Right lobe of liver (tissue), 4 donors: ENCODE measurements around the gene RASL11A.

Experiments used
- CTCF ChIP-seq, 4 donors: fragments of 200-600 bp in 3 of 4; fragments of 450-650 bp in 1 of 4; IDR thresholded peaks; one replicate each; pipeline versions ENCODE4 v1.5.1 to v1.8.0; 2016 to 2022; ENCODE audit warnings: antibody characterized with exemption in 4 of 4, mild to moderate bottlenecking in 2 of 4
- POLR2A ChIP-seq: fragments of 450-650 bp; IDR thresholded peaks from one replicate; pipeline ENCODE4 v1.6.1; 2017; ENCODE audit warnings: antibody characterized with exemption, mild to moderate bottlenecking
- donor health status: DM: no; HTN: no; CAD: no.
- donor health status: DM: no; HTN: no; CAD: no.
- donor health status: DM: no; HTN: yes; CAD: no.

DNA sequence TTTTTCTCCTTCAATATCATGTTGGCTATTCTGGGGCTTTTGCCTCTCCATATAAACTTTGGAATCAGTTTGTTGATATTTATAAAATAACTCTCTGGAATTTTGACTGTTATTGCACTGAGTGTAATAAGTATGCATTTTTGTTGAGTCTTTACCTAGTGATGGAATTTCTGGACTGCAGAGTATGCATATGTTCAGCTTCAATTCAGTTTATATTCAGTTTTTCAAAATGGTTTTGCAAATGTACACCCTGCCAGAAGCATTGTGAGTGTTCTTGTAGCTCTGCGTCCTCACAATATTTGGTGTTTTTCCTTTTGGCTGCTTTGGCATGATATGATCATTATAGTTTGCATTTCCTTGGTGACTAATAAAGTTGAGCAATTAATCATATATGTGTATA lies 43.1 kb downstream of the RASL11A start:
- TF ChIP-seq CTCF (IDR thresholded peaks at IDR 0.05) (no peak), POLR2A (no peak)
